Anterior cingulate cortex (tissue), 58 donors: ENCODE data around the gene COMT.

Experiments
- DNase-seq, 58 donors: peaks; one replicate each; lab custom pipeline; 2025; lab: John Stamatoyannopoulos, UW

Gene COMT

DNA sequence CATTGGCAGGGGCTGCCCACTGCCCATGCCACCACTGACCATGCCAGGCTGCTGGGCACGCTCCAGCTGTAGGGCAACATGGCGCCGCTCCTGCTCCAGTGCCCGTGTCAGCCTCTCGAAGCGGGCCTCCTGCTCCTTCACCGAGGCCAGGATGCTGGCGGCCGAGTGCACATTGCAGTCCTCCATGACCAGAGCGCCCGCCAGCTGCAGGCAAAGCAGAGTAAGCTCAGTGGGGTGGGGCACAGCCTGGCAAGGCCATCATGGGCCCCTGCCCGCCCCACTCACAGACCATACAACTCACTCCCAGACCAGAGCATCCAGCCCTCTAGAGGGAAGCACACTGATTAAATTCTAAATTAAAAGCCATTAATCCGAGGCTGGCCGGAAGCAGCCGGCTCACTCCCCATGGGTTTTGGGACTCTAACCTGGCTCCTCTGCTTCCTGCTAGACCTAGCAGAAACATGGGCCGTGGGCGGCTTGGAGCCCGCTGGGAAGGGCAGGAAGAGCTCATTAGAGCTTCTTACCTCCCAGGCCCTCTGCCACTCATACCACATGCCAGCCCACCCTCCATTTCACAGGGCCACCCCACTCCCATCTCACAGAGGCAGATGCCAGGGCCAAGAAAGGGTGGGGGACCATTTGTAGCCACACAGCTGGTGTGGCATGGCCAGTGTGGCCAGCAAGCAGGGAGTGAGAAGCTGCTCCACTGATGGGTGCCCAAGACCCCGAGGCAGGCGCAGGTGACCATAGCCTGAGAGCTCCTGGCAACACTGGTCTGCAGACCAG lies 49.2 kb downstream of the COMT start:
- no peak for DNase-seq

DNA sequence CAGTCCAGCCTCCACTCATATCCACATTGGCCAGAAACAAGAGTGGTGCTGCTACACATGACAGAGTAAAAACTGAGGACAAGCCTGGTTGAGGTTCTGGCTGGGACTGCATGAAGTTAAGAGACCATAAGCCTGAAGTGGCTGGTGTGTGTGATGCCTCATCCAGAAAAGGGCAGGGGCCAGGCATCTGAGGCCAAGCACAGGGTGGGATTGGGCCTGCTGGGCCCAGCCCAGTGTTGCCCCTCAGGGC lies 49.7 kb downstream of the COMT start:
- DNase-seq: no peak

DNA sequence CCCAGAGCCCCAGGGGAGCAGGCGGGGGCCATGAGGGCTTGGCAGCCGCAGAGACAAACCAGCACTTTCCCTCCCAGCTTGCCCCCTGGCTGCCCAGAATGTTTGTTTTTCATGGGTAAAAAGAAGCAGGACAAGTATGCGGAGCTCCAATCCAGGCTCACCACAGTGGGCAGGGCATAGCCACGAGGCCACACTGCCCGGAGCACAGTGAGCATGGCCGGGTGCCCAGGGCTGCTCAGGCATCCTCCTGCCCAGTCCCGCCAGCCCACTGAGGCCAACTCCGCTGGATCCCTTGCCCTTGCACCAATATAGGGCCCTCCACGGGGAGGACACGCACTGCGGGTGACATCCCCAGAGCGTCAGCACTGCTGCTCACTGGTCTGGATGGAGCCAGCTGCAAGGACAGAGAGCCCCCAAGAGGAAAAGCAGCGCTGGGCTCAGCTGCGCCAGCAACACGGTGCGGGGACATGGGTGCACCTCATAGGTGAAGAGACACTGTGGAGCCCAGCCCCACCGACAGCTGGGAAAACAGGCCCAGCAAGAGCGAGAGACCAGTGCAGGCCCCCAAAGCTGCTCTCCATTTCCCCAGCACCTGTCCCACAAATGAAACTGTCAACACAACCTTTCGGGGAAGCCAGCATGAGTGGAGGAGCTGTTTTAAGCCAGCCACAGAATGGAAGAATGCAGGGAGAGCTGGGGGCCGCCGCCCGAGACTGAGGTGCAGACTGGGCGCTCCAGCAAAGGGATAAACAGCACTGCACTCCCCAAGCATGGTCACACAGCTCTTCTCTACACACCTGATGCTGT lies 50.3 kb downstream of the COMT start:
- DNase-seq: peak in 33 of 58 donors; percentile 16 to 73 (median 49)

DNA sequence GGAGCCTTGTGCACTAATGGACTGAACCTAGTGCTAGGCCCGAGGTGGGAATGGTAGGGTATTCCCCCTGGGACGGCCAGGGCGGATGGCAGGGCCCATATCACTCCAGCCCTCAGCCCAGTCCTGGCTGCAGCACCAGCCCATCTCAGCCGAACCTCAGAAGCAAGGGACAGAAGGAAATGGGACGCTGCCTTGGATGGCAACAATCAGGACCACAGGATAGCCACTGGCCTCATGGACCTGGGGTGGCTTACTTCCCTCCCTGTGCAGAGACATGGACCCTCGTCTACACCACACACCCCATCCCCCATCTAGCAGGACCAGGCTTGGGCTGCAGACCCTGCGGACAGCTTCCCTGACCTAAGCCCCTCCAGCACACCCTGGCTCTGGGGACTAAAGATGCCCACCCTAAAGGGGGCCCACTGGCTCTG lies 50.9 kb downstream of the COMT start:
- DNase-seq: no peak

DNA sequence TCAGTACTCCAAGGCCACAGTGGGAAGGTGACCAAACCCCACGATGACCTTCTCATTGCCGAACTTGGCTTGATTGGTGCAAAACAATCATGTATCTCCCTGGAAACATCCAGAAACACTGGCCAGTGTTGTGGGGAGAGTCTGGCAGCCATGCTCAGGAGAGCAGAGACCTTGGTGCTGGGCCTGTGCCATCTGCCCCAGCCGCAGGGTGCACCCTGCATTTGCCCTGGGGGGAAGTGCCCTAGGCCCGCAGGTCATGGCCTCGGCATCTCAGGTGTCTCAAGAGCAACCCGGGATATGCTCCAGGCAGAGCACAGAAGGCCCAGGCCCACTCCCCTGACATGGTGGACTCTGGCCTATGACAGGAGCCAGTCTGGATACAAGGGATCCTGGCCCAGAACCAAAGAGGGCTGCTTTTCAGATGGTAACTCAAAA lies 51.4 kb downstream of the COMT start:
- no peak for DNase-seq

DNA sequence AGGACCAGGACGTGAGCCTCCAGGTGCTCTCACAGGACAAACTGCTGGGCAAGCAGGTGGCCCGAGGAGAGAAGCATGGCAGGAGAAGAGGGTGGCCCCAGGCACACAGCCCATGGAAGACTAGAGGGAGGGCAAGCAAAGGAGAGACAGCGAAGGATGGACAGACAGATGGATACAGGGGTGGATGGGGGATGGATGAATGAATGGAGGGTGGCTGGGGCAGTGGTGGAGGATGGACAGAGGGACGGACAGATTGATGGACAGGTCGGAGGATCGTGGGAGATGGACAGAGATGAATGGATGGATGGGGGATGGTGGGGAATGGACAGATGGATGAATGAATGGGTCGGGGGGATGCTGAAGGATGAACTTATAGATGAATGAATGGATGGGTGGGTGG lies 52.4 kb downstream of the COMT start:
- DNase-seq: no peak

DNA sequence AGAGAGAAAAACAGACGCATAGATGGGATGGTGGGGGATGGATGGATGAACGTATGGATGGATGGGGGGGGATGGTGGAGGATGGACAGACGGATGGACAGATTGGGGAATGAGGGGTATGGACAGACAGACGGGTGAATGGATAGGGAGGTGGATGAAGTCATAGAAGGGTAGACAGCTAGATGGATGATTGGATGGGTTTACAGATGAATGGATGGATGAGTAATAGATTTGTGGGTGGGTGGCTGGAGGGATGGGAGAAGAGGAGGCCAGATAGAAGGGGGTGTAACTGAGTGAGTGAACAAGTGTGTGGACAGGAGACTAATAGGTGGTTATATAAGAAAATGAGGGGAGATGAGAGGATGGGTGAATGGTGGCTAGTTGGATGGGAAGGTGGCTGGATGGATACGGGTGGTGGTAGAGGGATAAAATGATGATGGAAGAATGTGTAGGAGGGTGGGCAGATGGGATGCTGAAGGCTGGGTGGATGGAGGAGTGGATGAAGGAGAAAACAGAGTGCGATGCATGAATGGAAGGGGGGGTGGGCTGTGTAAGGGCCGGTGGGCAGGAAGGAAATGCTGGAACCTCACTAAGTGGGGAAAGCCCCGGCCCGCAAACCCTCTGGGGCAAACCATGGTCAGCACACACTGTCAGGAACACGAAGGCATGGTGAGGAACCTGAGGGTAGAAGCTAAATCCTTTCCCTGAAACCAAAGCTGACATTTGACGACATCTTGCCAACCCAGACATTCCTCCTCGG lies 53.5 kb downstream of the COMT start:
- DNase-seq: no peak

DNA sequence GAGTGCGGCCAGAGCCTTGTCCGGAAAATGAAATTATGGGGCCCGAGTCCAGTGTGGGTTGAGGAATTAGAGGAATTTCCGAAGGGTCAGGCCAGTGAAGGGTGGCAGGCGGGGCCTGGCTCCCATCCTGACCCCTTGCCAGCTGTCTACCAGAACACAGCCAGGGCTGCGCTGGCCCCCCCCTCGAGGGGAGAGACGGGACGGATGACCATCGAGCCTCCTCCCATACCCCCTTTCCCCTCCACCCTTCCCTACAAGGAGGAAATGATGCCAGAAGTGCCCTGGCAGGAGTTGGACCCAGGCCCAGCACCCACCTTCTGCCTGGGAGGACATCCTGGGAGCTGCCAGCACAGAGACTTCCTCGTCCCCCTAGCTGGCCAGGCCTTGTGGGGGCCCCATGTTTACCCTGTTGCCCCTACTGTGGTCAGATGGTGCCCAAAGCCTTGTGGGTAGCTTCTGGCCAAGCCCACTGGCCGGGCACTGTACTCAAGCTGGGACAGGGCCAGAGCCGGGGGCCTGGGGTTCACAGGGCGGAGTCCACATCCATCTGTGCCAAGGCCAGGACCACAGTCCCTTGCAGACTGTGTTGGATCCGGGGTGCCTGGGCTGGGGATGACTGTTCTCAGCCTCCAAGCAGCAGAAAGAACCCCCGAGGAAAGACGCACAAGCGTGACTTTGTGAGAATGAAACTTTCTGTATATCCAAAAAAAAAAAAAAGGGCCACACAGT lies 54.2 kb downstream of the COMT start:
- DNase-seq: no peak

DNA sequence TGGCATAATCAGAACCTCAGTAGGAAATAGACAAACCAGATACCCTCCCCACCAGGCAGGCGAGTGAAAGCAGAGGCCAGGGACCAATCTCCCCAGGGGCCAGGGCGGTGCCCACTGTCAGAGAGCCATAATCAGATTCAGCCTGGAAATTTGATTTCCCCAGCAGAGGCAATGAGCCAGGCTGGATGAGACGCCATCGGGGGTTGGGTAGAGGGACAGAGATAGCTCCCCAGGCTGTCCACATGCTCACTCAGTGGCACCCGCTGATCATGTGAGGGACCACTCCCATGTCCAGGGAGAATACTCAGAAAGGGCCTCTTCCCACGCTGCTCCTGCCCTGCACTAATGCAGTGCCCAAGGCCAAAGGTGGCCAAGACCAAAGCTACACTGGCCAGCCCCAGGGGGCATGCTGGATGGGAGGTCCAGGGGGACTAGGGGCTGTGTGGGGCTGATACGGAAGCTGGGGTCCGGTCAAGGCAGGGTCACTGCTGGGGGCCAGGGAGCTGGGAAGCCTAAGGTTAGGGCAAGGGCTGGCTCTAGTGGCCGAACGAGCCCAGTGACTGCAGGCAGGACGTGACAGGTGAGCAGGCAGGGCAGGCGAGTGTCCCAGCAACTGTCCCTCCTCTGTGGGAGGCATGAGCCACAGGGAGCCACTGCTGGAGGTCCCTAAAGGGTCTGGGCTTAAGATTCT lies 55.3 kb downstream of the COMT start:
- no peak for DNase-seq

DNA sequence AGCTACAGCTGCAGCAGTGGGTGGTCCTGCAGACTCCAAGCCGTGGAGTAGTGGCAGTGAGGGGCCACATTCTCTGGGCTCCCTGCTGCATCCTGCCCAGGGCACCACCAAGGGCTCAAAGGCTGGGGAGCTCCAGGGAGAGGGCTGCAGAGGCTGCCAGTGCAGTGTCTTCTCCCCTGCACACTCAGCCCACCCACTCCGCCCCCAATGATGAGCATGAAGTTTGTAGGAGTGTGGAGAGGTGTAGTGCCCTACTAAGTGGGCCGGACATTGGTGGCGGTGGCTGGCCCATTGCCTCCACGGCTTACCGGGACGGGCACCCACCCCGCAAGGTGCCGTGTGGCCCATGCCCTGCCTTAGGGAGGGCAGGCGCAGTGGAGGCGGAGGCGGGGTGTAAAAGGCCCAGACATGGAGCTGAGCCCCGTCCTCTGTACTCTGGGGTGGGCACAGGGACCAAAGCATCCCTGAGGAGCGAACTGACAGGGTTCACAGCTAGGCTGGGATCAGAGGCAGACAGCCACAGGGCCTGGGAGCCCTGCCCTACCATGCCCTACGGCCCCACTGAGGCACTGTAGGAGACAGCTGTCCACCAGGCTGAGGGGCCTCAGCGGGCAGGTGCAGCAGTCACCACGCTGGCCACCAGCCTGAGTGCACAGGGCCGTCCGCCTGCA lies 56.1 kb downstream of the COMT start:
- DNase-seq: no peak

DNA sequence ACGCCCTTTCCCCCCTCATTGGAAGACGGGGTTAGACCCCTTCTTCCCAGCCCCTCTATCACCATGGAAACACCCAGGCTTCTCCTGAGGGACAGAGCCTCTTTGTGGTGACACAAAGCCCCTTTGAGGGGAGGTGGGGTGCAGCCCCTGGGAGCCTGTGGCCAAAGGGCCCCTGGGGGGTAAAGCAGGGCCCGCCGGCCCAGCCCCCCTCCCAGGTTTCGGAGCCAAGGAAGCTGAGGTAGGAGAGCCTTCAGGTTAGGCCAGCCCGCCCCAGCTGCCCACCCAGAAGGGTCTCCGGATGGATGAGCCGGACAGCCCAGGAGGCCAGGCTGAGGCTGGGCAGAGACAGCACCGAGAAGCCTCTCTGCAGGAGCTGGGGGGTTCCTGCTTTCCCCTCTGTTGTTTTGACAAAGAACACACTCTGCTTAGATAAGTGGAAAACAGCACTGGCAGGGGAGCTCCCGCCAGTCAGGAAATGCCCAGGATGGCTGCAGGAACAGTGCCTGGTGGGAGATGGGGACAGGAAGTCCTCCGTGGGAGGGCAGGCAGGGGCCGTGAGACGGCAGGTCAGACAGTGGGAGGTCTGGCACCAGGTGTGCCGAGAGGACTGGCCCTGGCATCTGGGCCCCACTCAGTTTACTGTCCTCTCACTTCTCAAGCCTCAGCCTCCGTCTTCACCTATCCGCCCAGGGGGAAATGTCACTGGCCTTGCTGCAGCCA lies 56.8 kb downstream of the COMT start:
- DNase-seq: peak in 1 of 58 donors; percentile 16

DNA sequence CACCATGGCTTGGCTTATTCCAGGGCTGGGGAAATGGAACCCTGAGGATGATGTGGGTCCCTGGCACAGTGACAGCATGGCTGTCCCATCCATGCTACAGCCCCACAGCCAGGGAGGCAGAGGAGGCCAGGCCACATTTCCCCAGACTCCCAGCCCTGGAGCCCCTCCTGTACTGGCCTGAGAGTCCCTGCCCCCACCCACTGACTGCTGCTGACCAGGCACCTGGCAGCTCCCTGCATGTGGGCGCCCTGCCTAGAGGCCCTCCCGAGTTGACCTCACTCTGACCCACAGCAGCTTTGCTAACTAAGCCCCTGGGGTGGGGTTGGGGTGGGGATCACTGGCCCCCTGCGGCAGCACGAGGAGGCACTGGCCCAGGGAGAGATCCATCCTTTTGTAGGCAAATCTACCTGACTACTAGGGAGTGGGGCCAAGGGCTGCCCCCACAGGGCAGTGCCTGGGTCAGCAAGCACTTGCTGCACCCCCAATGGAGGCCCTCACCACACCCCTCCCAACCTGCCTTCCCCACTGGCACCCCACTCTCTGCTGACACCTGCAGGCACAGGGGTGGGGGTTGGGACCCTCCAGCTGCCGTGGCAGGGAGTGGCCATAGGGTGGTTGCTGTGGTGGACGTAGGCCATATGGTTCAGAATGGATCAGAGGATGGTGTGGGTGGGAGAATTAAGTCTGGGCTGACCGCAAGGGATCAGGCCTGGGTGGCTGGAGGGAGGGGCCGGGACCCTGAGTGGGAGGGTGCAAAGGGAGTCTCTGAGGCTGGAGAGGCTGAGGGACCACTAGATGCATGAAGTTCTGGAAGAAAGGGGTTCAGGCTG lies 57.6 kb downstream of the COMT start:
- DNase-seq: no peak

DNA sequence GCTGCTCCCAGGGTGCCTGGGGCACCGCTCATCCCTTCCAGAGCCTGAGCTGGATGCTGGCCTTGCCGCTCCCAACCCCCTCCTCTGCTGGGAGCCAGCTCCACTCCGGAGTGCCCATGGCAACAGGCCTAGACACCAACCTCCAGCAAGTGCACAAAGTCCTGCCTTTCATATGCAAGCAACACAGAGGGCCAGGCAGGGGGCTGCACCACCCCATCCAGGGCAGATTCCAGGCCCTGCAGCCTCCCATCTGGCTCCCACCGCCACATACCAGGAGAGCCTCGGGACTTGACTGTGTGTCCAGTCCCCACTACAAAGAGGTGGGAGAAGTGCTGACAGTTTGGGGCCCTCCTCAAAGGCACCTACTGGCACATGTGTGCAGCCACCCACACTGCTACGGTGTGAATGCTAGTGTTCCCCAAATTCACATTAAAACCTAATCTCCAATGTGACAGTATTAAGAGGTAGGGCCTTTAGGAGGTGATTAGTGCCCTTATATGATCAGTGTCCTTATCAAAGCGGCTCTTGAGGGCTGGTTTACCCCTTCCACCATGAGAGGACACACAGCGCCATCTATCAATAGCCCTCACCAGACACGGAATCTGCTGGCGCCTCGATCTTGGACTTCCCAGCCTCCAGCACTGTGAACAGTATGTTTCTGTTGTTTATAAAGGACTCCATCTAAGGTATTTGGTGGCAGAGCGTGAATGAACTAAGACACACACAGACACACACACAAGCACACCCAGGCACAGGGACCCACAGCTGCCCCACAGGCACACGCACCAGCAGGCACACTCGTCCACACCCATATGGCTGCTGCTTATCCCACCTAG lies 58.9 kb downstream of the COMT start:
- DNase-seq: peak in 42 of 58 donors; percentile 15 to 76 (median 42)

DNA sequence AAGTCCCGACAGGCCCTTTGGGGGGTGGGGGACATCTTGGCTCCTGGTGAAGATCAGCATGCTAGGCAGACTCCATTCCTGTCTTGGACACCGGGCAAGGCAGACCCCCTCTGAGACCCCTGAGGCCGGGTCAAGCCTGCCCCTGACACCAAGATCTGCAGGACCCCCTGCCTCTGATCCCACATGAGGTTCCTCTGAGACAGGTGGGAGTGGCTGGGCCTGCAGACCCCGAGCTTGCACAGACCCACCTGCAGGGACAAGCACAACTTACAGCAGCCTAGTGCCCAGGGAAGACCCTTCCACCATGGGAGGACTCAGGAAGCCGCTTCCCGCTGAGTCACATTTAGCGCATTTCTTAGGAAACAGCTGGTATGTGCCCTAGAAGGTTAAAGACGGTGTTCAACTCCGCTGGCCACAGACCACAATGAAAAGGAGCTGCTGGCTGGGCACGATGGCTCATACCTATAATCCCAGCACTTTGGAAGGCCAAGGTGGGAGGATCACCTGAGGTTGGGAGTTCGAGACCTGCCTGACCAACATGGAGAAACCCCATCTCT lies 59.6 kb downstream of the COMT start:
- DNase-seq: no peak

DNA sequence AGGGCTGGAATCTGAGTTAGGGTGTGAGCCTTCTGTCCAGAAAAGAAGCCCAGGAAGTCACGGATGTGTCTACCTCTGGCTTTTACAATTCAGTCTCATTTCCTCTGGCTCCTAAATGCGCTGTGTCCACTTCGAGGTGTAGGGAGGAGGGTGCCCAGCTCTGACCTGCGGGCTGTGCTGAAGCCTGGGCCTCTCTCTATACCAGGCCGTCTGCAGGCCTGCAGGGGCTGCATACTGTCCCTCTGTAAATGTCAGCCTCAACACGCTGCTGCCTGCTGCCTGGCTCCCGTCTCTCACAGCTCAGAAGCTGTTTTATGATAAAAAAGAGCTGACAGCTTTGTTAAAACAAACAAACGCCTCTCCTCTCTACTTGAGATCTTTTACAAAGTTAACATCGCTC lies 60.6 kb downstream of the COMT start:
- DNase-seq: no peak

DNA sequence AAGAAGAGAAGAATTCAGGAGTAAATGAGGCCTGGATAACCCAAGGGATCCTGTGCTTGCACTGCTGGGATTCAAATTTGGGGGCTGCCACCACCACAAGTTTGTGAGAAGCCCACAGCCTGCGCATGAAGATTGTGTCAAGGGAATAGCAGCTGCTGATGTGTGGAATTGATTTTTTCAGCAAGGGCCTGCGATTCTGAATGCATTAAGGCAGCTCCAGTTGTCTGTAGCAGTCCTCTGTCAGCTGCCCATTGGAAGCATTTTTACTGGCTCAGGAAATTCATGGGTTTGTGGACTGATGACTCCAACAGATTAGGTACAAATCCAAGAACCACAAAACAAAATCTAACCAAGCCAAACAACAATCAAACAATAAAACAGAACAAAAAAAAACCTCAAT lies 61.1 kb downstream of the COMT start:
- no peak for DNase-seq

DNA sequence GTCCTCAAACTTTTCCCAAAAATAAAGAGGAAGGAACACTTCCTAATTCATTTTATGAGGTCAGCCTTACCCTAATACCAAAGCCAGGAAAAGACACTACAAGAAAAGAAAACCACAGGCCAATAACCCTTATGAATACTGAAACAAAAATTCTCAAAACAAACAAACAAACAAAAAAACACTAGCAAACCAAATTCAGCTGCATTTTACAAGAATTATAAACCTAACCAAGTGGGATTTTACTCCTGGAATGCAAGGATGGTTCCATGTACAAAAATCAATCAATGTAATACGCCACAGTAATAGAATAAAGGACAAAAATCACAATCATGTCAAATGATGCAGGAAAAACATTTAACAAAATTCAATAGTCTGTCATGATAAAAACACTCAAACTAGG lies 61.7 kb downstream of the COMT start:
- no peak for DNase-seq
